MCF 10A (cell line): ENCODE results near the gene CRHR1. TPM values are rescaled to one million over a fixed set of nuclear protein-coding genes. Genes with fewer than 3 reads are reported as not detected.

Source experiments
- BruUV-seq: library from RNA; stranded (reverse); fragments of 400-500 nt; replicated peaks from 2 replicates; lab custom pipeline; 2021; lab: Mats Ljungman, UMichigan
- CTCF ChIA-PET: fragments of 300-600 bp; sonication (Branson Sonifier 250); formaldehyde crosslinking; extraction: SDS; loops from one replicate; lab custom pipeline; 2021; ENCODE audit warnings: antibody characterized with exemption, inconsistent platforms; lab: Yijun Ruan, JAX
- POLR2A ChIA-PET: fragments of 300-600, 350-650 bp; sonication (Branson Sonifier 250); formaldehyde crosslinking; extraction: SDS; loops from one replicate; lab custom pipeline; 2020; ENCODE audit warnings: antibody characterized with exemption, inconsistent platforms; lab: Yijun Ruan, JAX
- DNase-seq: peaks from one replicate; pipeline ENCODE4 v3.0.0-alpha.2; 2018; ENCODE audit not compliant: unreplicated experiment
- H3K27ac Mint-ChIP-seq: one replicate; pipeline ENCODE4 v1.8.0; 2022; ENCODE audit warnings: mild to moderate bottlenecking, low read depth, mixed read lengths; ENCODE audit not compliant: unreplicated experiment
- H3K27me3 Mint-ChIP-seq: one replicate; pipeline ENCODE4 v1.8.0; 2022; ENCODE audit warnings: mixed read lengths; ENCODE audit not compliant: insufficient read depth, unreplicated experiment
- H3K36me3 Mint-ChIP-seq: one replicate; pipeline ENCODE4 v1.8.0; 2022; ENCODE audit warnings: mild to moderate bottlenecking, moderate library complexity, mixed read lengths; ENCODE audit not compliant: insufficient read depth, unreplicated experiment
- H3K4me1 Mint-ChIP-seq: one replicate; pipeline ENCODE4 v1.8.0; 2022; ENCODE audit warnings: mixed read lengths; ENCODE audit not compliant: insufficient read depth, unreplicated experiment
- H3K4me3 Mint-ChIP-seq: one replicate; pipeline ENCODE4 v1.8.0; 2022; ENCODE audit warnings: mild to moderate bottlenecking, moderate library complexity, mixed read lengths; ENCODE audit not compliant: unreplicated experiment
- H3K9me3 Mint-ChIP-seq: one replicate; pipeline ENCODE4 v1.8.0; 2022; ENCODE audit warnings: mixed read lengths; ENCODE audit not compliant: unreplicated experiment
- intact Hi-C: fragments of 100-400 bp; cut with micrococcal nuclease; formaldehyde crosslinking; loops from 2 replicates; pipeline ENCODE4 v1.14.1; 2022
- total RNA-seq: library from RNA; stranded (reverse); gene quantifications from 2 replicates; pipeline ENCODE4 v1.2.3, GENCODE V29; 2022
- TF ChIP-seq, protein P1 (sequence below): fragments of 200-600 bp; IDR thresholded peaks from one replicate; pipeline ENCODE4 v1.8.0; 2022; ENCODE audit warnings: antibody characterized with exemption, mild to moderate bottlenecking; ENCODE audit not compliant: unreplicated experiment

CRHR1 gene
- total RNA-seq, 1 experiment from 2014 or later = not detected

DNA sequence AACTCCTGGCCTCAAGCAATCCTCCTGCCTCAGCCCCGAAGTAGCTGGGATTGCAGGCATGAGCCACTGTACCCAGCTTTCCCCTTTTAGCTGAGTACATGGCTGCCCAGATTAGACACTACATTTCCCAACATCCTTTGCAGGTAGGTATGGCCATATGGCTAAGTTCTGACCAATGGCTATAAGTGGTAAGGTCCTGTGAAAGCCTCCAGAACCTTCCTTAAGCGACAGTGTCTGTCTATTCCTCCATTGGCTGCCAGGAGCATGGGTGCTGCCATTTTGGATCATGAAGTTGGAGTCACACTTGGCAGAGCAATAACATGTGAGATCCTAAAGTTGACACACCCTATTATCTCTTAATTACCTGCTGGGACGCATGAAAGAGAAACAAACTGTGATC lies 24.4 kb upstream of the CRHR1 start:
- POLR2A ChIA-PET = no interaction called here
- DNase-seq = no peak
- Mint-ChIP-seq H3K9me3 (no peaks in the 10 kb centered on the region), H3K4me3 (no peak overlapping the region), H3K4me1 (no peaks in the 10 kb centered on the region), H3K27me3 (peaks cover 75% of the 10 kb centered on the region), H3K27ac (no peak overlapping the region), H3K36me3 (no peaks in the 10 kb centered on the region)
- intact Hi-C loops = no loop called here
- no TSS peak for BruUV-seq
- TF ChIP-seq, protein P1, sequence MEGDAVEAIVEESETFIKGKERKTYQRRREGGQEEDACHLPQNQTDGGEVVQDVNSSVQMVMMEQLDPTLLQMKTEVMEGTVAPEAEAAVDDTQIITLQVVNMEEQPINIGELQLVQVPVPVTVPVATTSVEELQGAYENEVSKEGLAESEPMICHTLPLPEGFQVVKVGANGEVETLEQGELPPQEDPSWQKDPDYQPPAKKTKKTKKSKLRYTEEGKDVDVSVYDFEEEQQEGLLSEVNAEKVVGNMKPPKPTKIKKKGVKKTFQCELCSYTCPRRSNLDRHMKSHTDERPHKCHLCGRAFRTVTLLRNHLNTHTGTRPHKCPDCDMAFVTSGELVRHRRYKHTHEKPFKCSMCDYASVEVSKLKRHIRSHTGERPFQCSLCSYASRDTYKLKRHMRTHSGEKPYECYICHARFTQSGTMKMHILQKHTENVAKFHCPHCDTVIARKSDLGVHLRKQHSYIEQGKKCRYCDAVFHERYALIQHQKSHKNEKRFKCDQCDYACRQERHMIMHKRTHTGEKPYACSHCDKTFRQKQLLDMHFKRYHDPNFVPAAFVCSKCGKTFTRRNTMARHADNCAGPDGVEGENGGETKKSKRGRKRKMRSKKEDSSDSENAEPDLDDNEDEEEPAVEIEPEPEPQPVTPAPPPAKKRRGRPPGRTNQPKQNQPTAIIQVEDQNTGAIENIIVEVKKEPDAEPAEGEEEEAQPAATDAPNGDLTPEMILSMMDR = no peak
- CTCF ChIA-PET = no interaction called here

DNA sequence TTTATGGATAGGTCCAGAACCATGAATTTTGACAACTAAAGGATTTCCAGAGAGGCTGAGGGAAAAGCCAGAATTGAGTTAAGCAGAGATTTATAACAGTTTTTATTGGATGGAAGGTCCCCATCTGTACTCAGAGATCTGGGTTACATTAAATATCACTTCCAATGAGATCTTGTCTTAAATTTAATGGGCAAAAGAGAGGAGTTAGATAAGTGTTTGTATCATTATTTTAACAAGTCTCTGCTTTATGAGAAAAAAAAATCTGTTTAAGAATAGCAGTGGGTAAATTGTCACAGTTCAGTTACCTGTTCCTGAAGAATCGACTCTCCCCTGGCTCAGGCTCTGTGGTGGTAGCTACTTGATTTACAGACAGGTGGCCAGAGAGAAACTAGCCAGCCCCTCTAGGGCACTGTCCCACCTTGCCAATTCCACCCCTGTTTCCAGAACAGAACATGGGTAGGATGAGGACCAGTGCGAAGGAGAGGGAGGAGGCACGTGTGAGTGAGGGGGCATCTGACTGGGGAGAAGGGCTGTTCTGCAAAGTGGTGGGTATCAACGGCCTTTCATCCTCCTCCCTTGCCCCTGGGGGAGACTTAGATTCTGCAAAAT lies 22.1 kb upstream of the CRHR1 start:
- Mint-ChIP-seq H3K9me3 (no peaks in the 10 kb centered on the region), H3K27ac (no peak overlapping the region), H3K4me1 (no peaks in the 10 kb centered on the region), H3K36me3 (no peaks in the 10 kb centered on the region), H3K27me3 (peaks cover 75% of the 10 kb centered on the region), H3K4me3 (no peak overlapping the region)
- BruUV-seq = no TSS peak
- DNase-seq = no peak
- TF ChIP-seq, protein P1 = no peak
- intact Hi-C loops = no loop called here
- CTCF ChIA-PET = no interaction called here
- POLR2A ChIA-PET = no interaction called here

DNA sequence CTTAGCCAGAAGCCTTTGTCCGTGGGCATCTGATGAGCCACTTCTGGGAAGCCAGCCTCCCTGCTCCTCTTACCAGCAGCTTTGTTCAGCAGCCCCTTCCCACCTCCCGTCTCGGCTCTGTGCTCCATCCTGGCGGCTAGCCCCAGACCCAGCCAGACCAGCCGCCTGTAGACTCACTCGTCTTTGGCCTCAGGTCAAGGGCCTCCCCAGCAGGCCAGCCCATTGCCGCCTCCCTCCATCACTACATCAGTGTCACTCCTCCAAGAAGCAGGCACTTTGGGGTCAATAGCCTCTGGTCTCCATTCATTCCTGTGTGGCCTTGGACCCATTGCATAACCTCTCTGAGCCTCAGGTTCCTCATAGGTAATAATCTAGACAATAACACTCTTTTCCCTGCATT lies 20.9 kb upstream of the CRHR1 start:
- no TSS peak for BruUV-seq
- Mint-ChIP-seq H3K36me3 (no peaks in the 10 kb centered on the region), H3K27me3 (peaks cover 74% of the 10 kb centered on the region), H3K4me1 (no peaks in the 10 kb centered on the region), H3K27ac (no peak overlapping the region), H3K4me3 (no peak overlapping the region), H3K9me3 (no peaks in the 10 kb centered on the region)
- CTCF ChIA-PET = interaction anchor here (0.7 kb wide), 1 partner anchor 527 kb away, joined by 5 read pairs; no protein-coding TSS in a partner anchor
- POLR2A ChIA-PET = interaction anchor here (0.6 kb wide), 1 partner anchor 1034 kb away, joined by 4 read pairs; no protein-coding TSS in a partner anchor
- no peak for DNase-seq
- TF ChIP-seq, protein P1 = no peak
- intact Hi-C loops = no loop called here

DNA sequence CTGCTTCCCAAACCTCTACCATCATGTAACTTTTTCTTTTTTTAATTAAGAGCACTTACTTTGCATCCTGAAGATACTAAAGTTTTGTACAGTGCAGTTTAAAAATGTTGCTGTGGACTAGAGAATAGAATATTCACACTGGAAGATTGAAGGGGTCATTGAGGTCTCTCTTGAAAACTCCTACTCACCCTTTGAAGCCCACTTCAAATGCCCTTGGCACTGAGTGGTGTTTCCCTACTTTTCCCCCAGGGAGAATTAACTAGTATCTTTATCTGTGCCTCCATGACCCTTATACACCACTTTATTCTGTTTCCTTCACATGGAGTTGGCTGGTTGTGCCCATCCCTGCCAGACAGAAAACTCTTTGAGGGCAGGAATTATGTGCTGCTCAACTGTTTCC lies 19.6 kb upstream of the CRHR1 start:
- BruUV-seq = no TSS peak
- Mint-ChIP-seq H3K36me3 (no peaks in the 10 kb centered on the region), H3K27ac (no peak overlapping the region), H3K4me3 (no peak overlapping the region), H3K9me3 (no peaks in the 10 kb centered on the region), H3K4me1 (no peaks in the 10 kb centered on the region), H3K27me3 (peaks cover 85% of the 10 kb centered on the region)
- no peak for DNase-seq
- ChIA-PET CTCF (interaction anchor here (0.8 kb wide), 1 partner anchor 10 kb away, joined by 3 read pairs; no protein-coding TSS in a partner anchor), POLR2A (no interaction called here)
- intact Hi-C loops = no loop called here
- TF ChIP-seq, protein P1 = no peak
